ENCODE data around the gene PTPRD. TPM values are rescaled to one million over a fixed set of nuclear protein-coding genes. Genes with fewer than 3 reads are reported as not detected.

PTPRD gene
- total RNA-seq, 3 donors from 2014 or later (not counting 1 experiment from before 2014, with no cell fraction given): 0.05 to 0.68 TPM; not detected in 1

- no peak for TF ChIP-seq CTCF (IDR thresholded peaks at IDR 0.05)
- ATAC-seq: no peak
- intact Hi-C loops (cut with micrococcal nuclease): no loop called here
- no peak for DNase-seq
- no peaks in the 10 kb centered on the region for H3K27me3 ChIP-seq (ENCODE audit: control insufficient read depth, insufficient read depth, low read length)
- Mint-ChIP-seq H3K4me3 (no peak overlapping the region), H3K9me3 (peaks cover 8 to 12% of the 10 kb centered on the region in 2 donors), H3K27ac (no peak overlapping the region), H3K36me3 (no peaks in the 10 kb centered on the region), H3K4me1 (no peaks in the 10 kb centered on the region), H3K27me3 (ENCODE audit: low read depth in 2 of 2) (no peaks in the 10 kb centered on the region)
- no peak overlapping the region for H3K27ac ChIP-seq (ENCODE audit: low read length)
- H3K9me3 ChIP-seq (ENCODE audit: control insufficient read depth, insufficient read depth, low read length): no peaks in the 10 kb centered on the region
- no peak overlapping the region for H3K4me3 ChIP-seq (ENCODE audit: low read length)
- no peaks in the 10 kb centered on the region for H3K36me3 ChIP-seq (ENCODE audit: control insufficient read depth, insufficient read depth, low read length)
- H3K4me1 ChIP-seq (ENCODE audit: control insufficient read depth, insufficient read depth, low read length): no peaks in the 10 kb centered on the region
These were observed 1521.4 kb downstream of the PTPRD start for GRCh38 chr9:9091387-9091786.

- Histone ChIP-seq H3K4me3 (ENCODE audit: low read length) (no peak overlapping the region), H3K36me3 (ENCODE audit: control insufficient read depth, insufficient read depth, low read length) (no peaks in the 10 kb centered on the region), H3K4me1 (ENCODE audit: control insufficient read depth, insufficient read depth, low read length) (no peaks in the 10 kb centered on the region), H3K9me3 (ENCODE audit: control insufficient read depth, insufficient read depth, low read length) (no peaks in the 10 kb centered on the region), H3K27me3 (ENCODE audit: control insufficient read depth, insufficient read depth, low read length) (no peaks in the 10 kb centered on the region), H3K27ac (ENCODE audit: low read length) (no peak overlapping the region)
- no peak for TF ChIP-seq CTCF (IDR thresholded peaks at IDR 0.05)
- intact Hi-C loops (cut with micrococcal nuclease): no loop called here
- H3K27ac Mint-ChIP-seq: no peak overlapping the region
- WGBS (ENCODE audit: insufficient coverage): 85% methylated on average over 2 of the region's 2 CpGs
- peaks cover 12 to 27% of the 10 kb centered on the region in 2 donors for H3K9me3 Mint-ChIP-seq
- no peak for ATAC-seq
- no peaks in the 10 kb centered on the region for H3K27me3 Mint-ChIP-seq (ENCODE audit: low read depth in 2 of 2)
- no peaks in the 10 kb centered on the region for H3K4me1 Mint-ChIP-seq
- H3K36me3 Mint-ChIP-seq: peaks cover 10% of the 10 kb centered on the region
- H3K4me3 Mint-ChIP-seq: no peak overlapping the region
- no peak for DNase-seq
These were observed 1533.3 kb downstream of the PTPRD start for GRCh38 chr9:9079473-9079872.

- no peak overlapping the region for H3K27ac Mint-ChIP-seq
- peaks cover 10% of the 10 kb centered on the region for H3K36me3 Mint-ChIP-seq
- H3K27ac ChIP-seq (ENCODE audit: low read length): no peak overlapping the region
- no peaks in the 10 kb centered on the region for H3K27me3 ChIP-seq (ENCODE audit: control insufficient read depth, insufficient read depth, low read length)
- TF ChIP-seq CTCF (IDR thresholded peaks at IDR 0.05): no peak
- peaks cover 14 to 27% of the 10 kb centered on the region in 2 donors for H3K9me3 Mint-ChIP-seq
- H3K4me3 Mint-ChIP-seq: no peak overlapping the region
- H3K4me1 ChIP-seq (ENCODE audit: control insufficient read depth, insufficient read depth, low read length): no peaks in the 10 kb centered on the region
- no peaks in the 10 kb centered on the region for H3K36me3 ChIP-seq (ENCODE audit: control insufficient read depth, insufficient read depth, low read length)
- H3K4me3 ChIP-seq (ENCODE audit: low read length): no peak overlapping the region
- DNase-seq (no peak), ATAC-seq (no peak)
- no peaks in the 10 kb centered on the region for H3K27me3 Mint-ChIP-seq (ENCODE audit: low read depth in 2 of 2)
- no peaks in the 10 kb centered on the region for H3K4me1 Mint-ChIP-seq
- no peaks in the 10 kb centered on the region for H3K9me3 ChIP-seq (ENCODE audit: control insufficient read depth, insufficient read depth, low read length)
- intact Hi-C loops (cut with micrococcal nuclease): no loop called here
- WGBS (ENCODE audit: insufficient coverage): 80% methylated on average over 1 of the region's 1 CpG
These were observed 1534.5 kb downstream of the PTPRD start for GRCh38 chr9:9078301-9078700.

GRCh38 chr9:9061627-9062026 lies 1551.2 kb downstream of the PTPRD start:
- H3K36me3 Mint-ChIP-seq: no peaks in the 10 kb centered on the region
- 36% methylated on average over 1 of the region's 2 CpGs for WGBS (ENCODE audit: insufficient coverage)
- no peak for DNase-seq

More at GRCh38 chr9:9061627-9062026, 1551.2 kb downstream of the PTPRD start:
- no peak for ATAC-seq
- H3K27me3 ChIP-seq (ENCODE audit: control insufficient read depth, insufficient read depth, low read length): no peaks in the 10 kb centered on the region
- Mint-ChIP-seq H3K27ac (no peak overlapping the region), H3K4me3 (no peak overlapping the region), H3K27me3 (ENCODE audit: low read depth in 2 of 2) (no peaks in the 10 kb centered on the region), H3K9me3 (peaks cover 5 to 9% of the 10 kb centered on the region in 2 donors), H3K4me1 (no peaks in the 10 kb centered on the region)
- H3K4me1 ChIP-seq (ENCODE audit: control insufficient read depth, insufficient read depth, low read length): no peaks in the 10 kb centered on the region
- no peak overlapping the region for H3K4me3 ChIP-seq (ENCODE audit: low read length)
- TF ChIP-seq CTCF (IDR thresholded peaks at IDR 0.05): no peak
- no peaks in the 10 kb centered on the region for H3K9me3 ChIP-seq (ENCODE audit: control insufficient read depth, insufficient read depth, low read length)
- H3K27ac ChIP-seq (ENCODE audit: low read length): no peak overlapping the region
- intact Hi-C loops (cut with micrococcal nuclease): no loop called here
- H3K36me3 ChIP-seq (ENCODE audit: control insufficient read depth, insufficient read depth, low read length): no peaks in the 10 kb centered on the region
